HepG2 (cell line): ENCODE measurements around the gene DAPK3. TPM values are rescaled to one million over a fixed set of nuclear protein-coding genes. Genes with fewer than 3 reads are reported as not detected.

Source experiments
- DR1 ChIP-seq: sonication (generic); formaldehyde crosslinking; IDR thresholded peaks from 2 replicates; pipeline ENCODE4 v1.8.0; 2021; ENCODE audit warnings: mild to moderate bottlenecking, missing genetic modification reagents, inconsistent platforms
- HNF4G ChIP-seq, 2 experiments: sonication (generic) in 1 of 2; formaldehyde crosslinking in 1 of 2; IDR thresholded peaks; 2 replicates each; pipeline versions ENCODE4 v1.4.0 to v1.6.1; 2011 to 2020; ENCODE audit warnings: borderline replicate concordance in 2 of 2, low read depth in 2 of 2, mild to moderate bottlenecking in 2 of 2, low read length in 1 of 2, missing genetic modification reagents in 1 of 2, moderate library complexity in 1 of 2
- MAX ChIP-seq: IDR thresholded peaks from 2 replicates; pipeline ENCODE4 v1.6.1; 2012; ENCODE audit warnings: inconsistent platforms
- NCOR1 ChIP-seq: fragments of 200-600 bp; sonication (generic); IDR thresholded peaks from 2 replicates; pipeline ENCODE4 v1.7.0; 2017; ENCODE audit warnings: antibody characterized with exemption, low read length, borderline replicate concordance
- RFXANK ChIP-seq: IDR thresholded peaks from 2 replicates; pipeline ENCODE4 v1.6.1; 2016
- SNAPC4 ChIP-seq: sonication (generic); formaldehyde crosslinking; IDR thresholded peaks from 2 replicates; pipeline ENCODE4 v1.4.0; 2020; ENCODE audit warnings: mild to moderate bottlenecking, missing genetic modification reagents
- TRAFD1 ChIP-seq: sonication (generic); formaldehyde crosslinking; IDR thresholded peaks from 2 replicates; pipeline ENCODE4 v1.5.1; 2020; ENCODE audit warnings: missing genetic modification reagents, mild to moderate bottlenecking, borderline replicate concordance
- ZC3H4 ChIP-seq: sonication (generic); formaldehyde crosslinking; IDR thresholded peaks from 2 replicates; pipeline ENCODE4 v1.4.0; 2020; ENCODE audit warnings: missing genetic modification reagents, borderline replicate concordance
- ZNF407 ChIP-seq: sonication (generic); formaldehyde crosslinking; IDR thresholded peaks from one replicate; pipeline ENCODE4 v1.5.1; 2020; ENCODE audit warnings: mild to moderate bottlenecking, missing genetic modification reagents; ENCODE audit errors: not compliant biosample characterization
- ZNF773 ChIP-seq: sonication (generic); formaldehyde crosslinking; IDR thresholded peaks from 2 replicates; pipeline ENCODE4 v1.4.0; 2020; ENCODE audit warnings: missing genetic modification reagents, borderline replicate concordance
- polyA plus RNA-seq, 8 experiments: library from polyadenylated mRNA; depleted of rRNA in 3 of 8; stranded (reverse) in 7 of 8; unstranded in 1 of 8; fragments of >200 nt; fragmentation: Illumina TruSeq in 4 of 8; extraction: Trizol in 4 of 8; gene quantifications; 2 replicates each; pipeline versions ENCODE4 v1.2.1 to v1.2.3, GENCODE V29; 2011 to 2016; ENCODE audit warnings: low read depth in 4 of 8, missing spikeins in 1 of 8, mixed read lengths in 1 of 8; ENCODE audit not compliant: insufficient read depth in 1 of 8
- total RNA-seq, 5 experiments: library from RNA; depleted of rRNA; stranded (reverse); fragments of >200 nt; fragmentation: Illumina TruSeq; extraction: Trizol; gene quantifications; 2 replicates each; pipeline ENCODE4 v1.2.3, GENCODE V29; 2016; ENCODE audit warnings: low read depth in 1 of 5

DAPK3 gene
- total and polyA plus RNA-seq, 2 of the 13 experiments (the other 11 are each of a cell fraction or from before 2014, with no cell fraction given): 30.5 to 37.3 TPM

GRCh38 chr19:3984908-3985642 is 14.2 kb upstream of the DAPK3 start, which contains the start of gene EEF2 (continued):
- TF ChIP-seq SNAPC4 (CRISPR knock-in tag) (no peak), DR1 (CRISPR knock-in tag) (peak; percentile 97), ZC3H4 (no peak; the same call in 1 of the 2 replicates), RFXANK (no peak; the same call in 1 of the 2 replicates), MAX (peak; percentile 91), TRAFD1 (no peak), HNF4G (IDR thresholded peaks at IDR 0.05; ENCODE audit: borderline replicate concordance, low read depth, low read length) (peak; percentile 37; the same call in 1 of the 2 replicates), HNF4G (CRISPR knock-in tag; IDR thresholded peaks at IDR 0.05; ENCODE audit: borderline replicate concordance, low read depth) (peak; percentile 56; the same call in 1 of the 2 replicates), ZNF407 (CRISPR knock-in tag) (peak; percentile 56), NCOR1 (peak; percentile 56; the same call in 1 of the 2 replicates), ZNF773 (CRISPR knock-in tag) (no peak; the same call in 1 of the 2 replicates)
